Measurements from ENCODE around the gene YARS1.

- TF ChIP-seq CTCF (conservative IDR thresholded peaks at IDR 0.05 in 1 of 2, IDR thresholded peaks at IDR 0.05 in 1 of 2; ENCODE audit: low read depth in 1 of 2, low read length in 2 of 2) (no peak), EZH2 (IDR thresholded peaks at IDR 0.05; ENCODE audit: low read length, missing control alignments) (no peak)
These were observed at the start of gene YARS1, which contains the start of gene S100PBP for GRCh38 chr1:32817159-32817814.

All from fibroblast of lung (primary cell).